Measurements from ENCODE around the gene ASB2. TPM values are rescaled to one million over a fixed set of nuclear protein-coding genes. Genes with fewer than 3 reads are reported as not detected.

The ASB2 gene
- total RNA-seq, 4 donors from 2014 or later = 22.1 to 35.8 (median 27.9) TPM

GRCh38 chr14:93912782-93913181 is 63.6 kb downstream of the ASB2 start:
- Histone ChIP-seq H3K27me3 (no peaks in the 10 kb centered on the region), H3K9me3 (no peaks in the 10 kb centered on the region), H3K4me3 (no peak overlapping the region), H3K4me1 (no peaks in the 10 kb centered on the region), H3K27ac (no peak overlapping the region), H3K36me3 (no peaks in the 10 kb centered on the region)
- WGBS, 2 donors (ENCODE audit: low coverage in 1 of 2) = 74% methylated on average over 3 to 4 of the region's 4 CpGs
- in situ Hi-C loops (cut with MboI; ENCODE audit: low pct_ligation_motif_present in 1 of 4, low pct_unique_long_range_greater_than_20kb in 1 of 4, low sequenced_read_pairs in 3 of 4) (no loop called here), intact Hi-C loops (cut with DNase I; ENCODE audit: low total_unique reads) (no loop called here)
- DNase-seq = no peak
- no peak for TF ChIP-seq CTCF (IDR thresholded peaks at IDR 0.05)
- TF ChIP-seq EP300 (IDR thresholded peaks at IDR 0.05; ENCODE audit: low read depth) = no peak
- no peak for TF ChIP-seq POLR2AphosphoS5 (IDR thresholded peaks at IDR 0.05)
- no peak for TF ChIP-seq POLR2A (IDR thresholded peaks at IDR 0.05)

GRCh38 chr14:93911975-93912615 is 64.3 kb downstream of the ASB2 start:
- no peak overlapping the region for H3K27ac ChIP-seq
- in situ Hi-C loops (cut with MboI; ENCODE audit: low pct_ligation_motif_present in 1 of 4, low pct_unique_long_range_greater_than_20kb in 1 of 4, low sequenced_read_pairs in 3 of 4) = no loop called here
- no peak for DNase-seq
- H3K9me3 ChIP-seq = no peaks in the 10 kb centered on the region
- H3K36me3 ChIP-seq = no peaks in the 10 kb centered on the region
- intact Hi-C loops (cut with DNase I; ENCODE audit: low total_unique reads) = no loop called here
- H3K4me1 ChIP-seq = no peaks in the 10 kb centered on the region
- TF ChIP-seq CTCF (IDR thresholded peaks at IDR 0.05) (no peak), EP300 (IDR thresholded peaks at IDR 0.05; ENCODE audit: low read depth) (no peak), POLR2A (IDR thresholded peaks at IDR 0.05) (no peak), POLR2AphosphoS5 (IDR thresholded peaks at IDR 0.05) (no peak)
- WGBS, 2 donors (ENCODE audit: low coverage in 1 of 2) = 72 to 74% methylated on average over 3 to 5 of the region's 5 CpGs
- H3K4me3 ChIP-seq = no peak overlapping the region
- H3K27me3 ChIP-seq = no peaks in the 10 kb centered on the region

DNA sequence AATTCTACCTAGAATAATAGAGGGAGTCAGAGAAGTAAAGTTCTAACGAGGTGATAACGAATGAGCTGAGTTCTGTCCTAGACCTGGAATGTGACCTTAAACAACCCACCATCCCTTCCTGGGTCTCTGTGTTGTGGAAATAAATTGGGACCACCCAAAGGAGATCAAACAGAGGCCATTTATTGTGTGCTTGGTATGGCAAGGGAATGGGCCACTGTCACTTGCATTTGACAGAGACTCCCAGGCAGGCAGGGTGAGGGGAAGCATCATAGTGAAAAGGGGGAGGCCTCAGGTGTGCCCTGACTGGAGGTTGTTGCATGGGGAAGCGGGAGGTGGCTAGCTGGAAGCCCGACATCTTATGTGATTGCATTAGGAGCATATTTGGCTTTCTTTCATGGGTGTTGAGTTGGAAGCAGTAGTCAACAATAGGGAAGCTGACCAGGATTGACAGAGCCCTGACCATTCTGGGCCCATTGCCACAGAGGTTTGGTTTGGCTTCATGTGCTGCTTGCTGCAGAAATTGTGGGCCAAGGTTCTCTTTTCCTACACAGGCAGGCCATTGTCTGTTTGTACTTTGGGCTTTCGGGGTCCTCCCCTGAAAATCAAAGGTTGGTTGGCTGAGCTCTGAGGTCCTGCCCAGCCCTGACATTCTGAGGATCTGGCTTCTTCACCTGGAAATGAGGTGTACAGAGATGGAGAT is 66.8 kb downstream of the ASB2 start:
- in situ Hi-C loops (cut with MboI; ENCODE audit: low pct_ligation_motif_present in 1 of 4, low pct_unique_long_range_greater_than_20kb in 1 of 4, low sequenced_read_pairs in 3 of 4) = loop anchor here in 1 of 4 donors (10.0 kb wide), 1 partner anchor 255 kb away; no protein-coding TSS in a partner anchor
- no peak for TF ChIP-seq POLR2AphosphoS5 (IDR thresholded peaks at IDR 0.05)
- TF ChIP-seq EP300 (IDR thresholded peaks at IDR 0.05; ENCODE audit: low read depth) = no peak
- TF ChIP-seq POLR2A (IDR thresholded peaks at IDR 0.05) = no peak
- TF ChIP-seq CTCF (IDR thresholded peaks at IDR 0.05) = no peak
- Histone ChIP-seq H3K4me1 (peaks cover 0 to 3% (median 0%) of the 10 kb centered on the region in 4 donors), H3K27ac (no peak overlapping the region), H3K27me3 (no peaks in the 10 kb centered on the region), H3K9me3 (no peaks in the 10 kb centered on the region), H3K36me3 (no peaks in the 10 kb centered on the region), H3K4me3 (no peak overlapping the region)
- no peak for DNase-seq
- intact Hi-C loops (cut with DNase I; ENCODE audit: low total_unique reads) = no loop called here
- WGBS, 2 donors (ENCODE audit: low coverage in 1 of 2) = 74 to 83% methylated on average over 4 to 5 of the region's 5 CpGs
